Mucosa of stomach (tissue), 1 donor: ENCODE results near the gene SLC25A22.
A peak's percentile ranks its signal among the peaks of the same experiment; 100 is the strongest.

ENCODE experiments used
- H3K27me3 ChIP-seq: one replicate; pipeline ENCODE4 v1.7.0; 2013; ENCODE audit warnings: mild to moderate bottlenecking, low read length; ENCODE audit not compliant: control insufficient read depth, insufficient read depth
- H3K36me3 ChIP-seq: one replicate; pipeline ENCODE4 v1.7.0; 2013; ENCODE audit warnings: low read length; ENCODE audit not compliant: control insufficient read depth, insufficient read depth
- H3K4me1 ChIP-seq: one replicate; pipeline ENCODE4 v1.7.0; 2013; ENCODE audit warnings: mild to moderate bottlenecking, low read length; ENCODE audit not compliant: control insufficient read depth, insufficient read depth
- H3K4me3 ChIP-seq: one replicate; pipeline ENCODE4 v1.7.0; 2013; ENCODE audit warnings: low read length
- H3K9ac ChIP-seq: one replicate; pipeline ENCODE4 v1.7.0; 2013; ENCODE audit warnings: mild to moderate bottlenecking, low read length, moderate library complexity
- H3K9me3 ChIP-seq: one replicate; pipeline ENCODE4 v1.7.0; 2013; ENCODE audit warnings: mild to moderate bottlenecking, low read length, moderate library complexity; ENCODE audit not compliant: control insufficient read depth
- donor health status: Pancreatic carcinoma.

SLC25A22 gene

DNA sequence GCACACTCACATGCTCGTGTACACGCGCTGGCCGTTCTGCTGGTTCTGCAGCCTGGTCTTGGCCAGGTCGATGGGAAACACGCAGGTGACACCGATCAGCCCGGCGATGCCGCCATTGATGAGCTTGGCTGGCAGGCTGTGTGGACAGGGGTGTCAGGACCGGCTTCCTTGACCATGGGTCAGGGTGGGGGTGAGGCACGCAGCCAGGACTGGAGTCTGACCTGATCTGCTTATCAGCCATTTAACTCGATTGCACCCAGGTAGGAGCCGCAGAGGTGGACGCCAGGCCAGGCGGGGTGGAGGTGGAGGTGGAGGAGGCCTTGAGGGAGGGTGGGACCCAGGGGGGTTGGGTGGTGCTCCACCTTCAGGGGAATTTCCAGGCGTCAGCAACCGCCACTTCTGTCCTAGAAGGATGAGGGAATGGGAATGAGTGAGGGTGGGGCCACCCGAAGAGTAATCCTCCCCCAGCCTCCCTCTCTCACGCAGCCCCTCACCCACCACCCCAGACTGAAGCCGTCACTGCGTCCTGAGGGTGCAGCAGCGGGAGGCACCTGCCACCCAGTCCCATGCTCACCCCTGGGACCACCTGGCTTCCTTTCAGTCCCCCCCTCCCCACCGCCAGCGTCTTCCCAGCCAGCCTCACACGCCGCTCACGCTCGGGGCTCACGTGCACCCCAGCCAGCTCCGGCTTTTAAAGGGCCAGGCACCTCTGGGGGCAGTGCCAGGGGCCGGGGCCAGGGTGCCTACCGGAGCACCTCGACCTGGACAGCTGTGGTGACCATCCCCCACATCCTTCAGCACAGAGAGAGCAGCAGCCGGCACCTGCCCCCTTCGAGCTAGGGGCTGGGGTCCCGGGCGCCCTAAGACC, 3.1 kb downstream of the SLC25A22 start:
- Histone ChIP-seq H3K4me3 (no peak overlapping the region), H3K36me3 (no peaks in the 10 kb centered on the region), H3K9me3 (no peaks in the 10 kb centered on the region), H3K27me3 (no peaks in the 10 kb centered on the region), H3K4me1 (peaks cover 29% of the 10 kb centered on the region), H3K9ac (peak overlapping the region; percentile 76)

DNA sequence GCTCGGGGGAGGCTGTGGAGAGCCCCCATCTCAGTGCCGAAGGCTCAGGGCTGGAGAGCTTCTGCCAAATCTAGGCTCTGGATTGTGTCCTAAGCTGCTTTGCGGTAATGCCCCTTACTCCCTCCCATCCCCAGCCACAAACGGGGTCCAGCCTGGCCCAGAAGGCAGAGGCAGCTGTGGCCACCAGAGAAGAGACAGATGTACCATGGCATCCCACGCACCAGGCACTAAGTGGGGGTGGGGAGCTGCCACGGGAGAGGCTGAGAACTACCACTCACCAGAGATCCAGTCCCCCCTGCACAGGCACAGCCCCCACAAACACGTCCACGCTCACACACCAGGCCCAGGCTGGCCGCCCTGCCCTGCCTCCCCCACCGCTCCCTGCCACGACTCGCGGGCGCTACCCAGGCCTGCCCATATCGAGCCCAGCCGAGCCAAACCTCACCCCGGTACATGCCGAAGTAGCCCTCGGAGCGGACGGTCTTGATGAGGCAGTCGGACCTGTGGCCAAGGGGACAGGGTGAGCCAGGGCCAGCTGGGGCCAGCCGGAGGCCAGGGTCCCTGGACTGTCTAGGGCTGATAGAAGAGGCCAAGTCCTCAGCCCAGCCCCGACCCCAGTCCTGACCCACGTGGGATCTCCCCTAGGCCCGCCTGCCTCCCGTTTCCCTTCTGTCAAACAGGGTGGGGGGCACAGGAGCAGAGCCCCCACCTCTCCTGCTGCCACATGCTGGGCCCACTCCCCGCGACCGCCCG, 3.9 kb downstream of the SLC25A22 start:
- H3K9me3 ChIP-seq, result no peaks in the 10 kb centered on the region
- H3K9ac ChIP-seq, result no peak overlapping the region
- no peak overlapping the region for H3K4me3 ChIP-seq
- H3K4me1 ChIP-seq, result peaks cover 29% of the 10 kb centered on the region
- H3K27me3 ChIP-seq, result peaks cover 5% of the 10 kb centered on the region
- H3K36me3 ChIP-seq, result no peaks in the 10 kb centered on the region

DNA sequence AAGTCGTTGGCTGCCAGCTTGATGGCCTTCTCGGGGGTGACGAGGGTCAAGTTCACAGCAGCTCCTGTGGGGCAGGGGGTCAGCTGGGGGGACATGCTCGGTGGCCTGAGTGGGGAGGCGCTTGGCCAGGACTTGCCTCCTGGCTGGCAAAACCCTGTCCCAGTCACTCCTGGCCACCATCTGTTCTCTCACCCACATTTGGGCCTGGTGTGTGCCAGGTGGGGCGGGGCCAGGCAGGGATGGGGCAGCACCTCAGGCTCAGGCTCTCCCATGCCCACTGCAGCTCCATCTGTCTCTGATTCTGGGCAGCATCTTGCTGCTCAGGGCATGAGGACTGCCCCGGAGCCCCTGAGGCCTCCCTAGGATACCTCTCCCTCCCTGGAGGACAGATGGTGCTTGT, 4.5 kb downstream of the SLC25A22 start:
- Histone ChIP-seq H3K9me3 (no peaks in the 10 kb centered on the region), H3K36me3 (no peaks in the 10 kb centered on the region), H3K4me3 (no peak overlapping the region), H3K27me3 (peaks cover 11% of the 10 kb centered on the region), H3K9ac (no peak overlapping the region), H3K4me1 (peaks cover 29% of the 10 kb centered on the region)

DNA sequence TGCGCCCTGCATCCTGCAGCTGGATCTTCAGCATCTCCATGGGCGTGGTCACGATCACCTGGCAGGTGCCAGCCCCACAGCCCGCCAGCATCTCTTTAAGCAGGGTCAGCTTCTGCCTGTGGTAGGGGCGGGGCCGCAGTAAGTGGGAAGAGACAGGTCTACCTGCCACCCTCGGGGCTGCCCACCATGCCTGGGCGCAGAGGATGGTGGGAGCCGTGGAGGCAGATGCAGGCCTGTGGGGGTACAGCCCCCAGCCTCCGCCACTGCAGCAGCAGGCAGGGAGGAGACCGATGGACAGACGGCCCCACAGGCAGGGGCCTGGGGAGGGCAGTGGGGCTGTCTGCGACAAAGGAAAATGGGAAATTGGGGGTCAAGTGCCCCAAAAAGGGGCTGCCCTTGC, 5.2 kb downstream of the SLC25A22 start:
- Histone ChIP-seq H3K9me3 (no peaks in the 10 kb centered on the region), H3K4me3 (no peak overlapping the region), H3K27me3 (peaks cover 11% of the 10 kb centered on the region), H3K4me1 (peaks cover 29% of the 10 kb centered on the region), H3K36me3 (no peaks in the 10 kb centered on the region), H3K9ac (no peak overlapping the region)

DNA sequence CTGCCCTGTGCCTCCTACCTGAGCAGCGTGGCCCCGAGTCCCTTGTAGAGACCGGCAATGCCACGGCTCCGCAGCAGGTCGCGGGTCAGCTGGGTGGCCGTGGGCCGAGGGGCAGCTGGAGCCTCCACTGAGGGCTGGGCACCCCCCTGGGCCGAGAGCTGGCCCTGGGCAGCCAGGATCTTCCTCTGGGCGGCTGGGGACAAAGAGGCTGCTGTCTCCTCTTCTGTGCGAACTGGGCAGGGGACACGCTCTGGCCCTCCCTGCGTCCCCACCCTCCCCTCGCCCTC, 5.6 kb downstream of the SLC25A22 start:
- H3K9me3 ChIP-seq, result no peaks in the 10 kb centered on the region
- H3K4me3 ChIP-seq, result no peak overlapping the region
- peaks cover 26% of the 10 kb centered on the region for H3K4me1 ChIP-seq
- no peak overlapping the region for H3K9ac ChIP-seq
- no peaks in the 10 kb centered on the region for H3K36me3 ChIP-seq
- peaks cover 11% of the 10 kb centered on the region for H3K27me3 ChIP-seq

DNA sequence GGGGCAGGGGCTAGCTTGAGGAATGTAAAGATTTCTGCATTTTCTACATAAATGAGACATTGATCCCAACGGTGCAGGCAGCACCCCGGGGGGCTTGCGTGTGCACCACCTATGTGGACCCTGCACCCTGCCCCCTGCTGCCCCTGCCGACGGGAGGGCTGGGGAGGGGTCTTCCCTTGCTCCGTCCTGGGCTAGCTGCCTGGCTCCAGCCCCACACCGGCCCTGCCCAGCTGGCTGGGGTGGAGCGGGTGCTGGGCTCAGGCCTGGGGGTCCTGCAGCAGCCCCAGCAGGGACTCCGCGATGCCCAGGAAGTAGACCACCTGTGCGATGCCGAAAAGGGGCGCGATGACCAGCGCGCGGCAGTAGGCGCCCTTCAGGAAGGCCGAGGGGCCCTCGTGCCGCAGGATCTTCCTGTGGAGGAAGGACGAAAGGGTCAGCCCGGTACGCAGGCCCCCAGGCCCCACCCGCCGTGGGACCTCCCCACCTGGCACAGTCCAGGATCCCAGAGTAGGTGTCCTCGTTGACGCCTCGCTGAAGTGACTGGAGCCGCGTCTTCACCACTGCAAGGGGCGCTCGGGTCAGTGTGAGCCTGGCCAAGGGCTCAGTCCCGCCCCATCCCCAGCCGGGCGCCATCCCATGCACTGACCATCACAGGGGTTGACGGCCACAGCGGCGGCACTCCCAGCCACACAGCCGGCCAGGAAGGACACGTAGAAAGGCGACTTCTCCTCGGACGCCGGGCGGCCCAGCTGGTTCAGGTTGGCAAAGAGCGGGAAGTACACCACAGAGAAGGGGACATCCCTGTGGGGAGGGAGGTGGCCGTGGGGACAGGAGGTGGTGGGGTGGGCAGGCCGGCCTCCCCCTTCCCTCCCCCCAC, 6.2 kb downstream of the SLC25A22 start:
- H3K4me1 ChIP-seq, result peaks cover 20% of the 10 kb centered on the region

DNA sequence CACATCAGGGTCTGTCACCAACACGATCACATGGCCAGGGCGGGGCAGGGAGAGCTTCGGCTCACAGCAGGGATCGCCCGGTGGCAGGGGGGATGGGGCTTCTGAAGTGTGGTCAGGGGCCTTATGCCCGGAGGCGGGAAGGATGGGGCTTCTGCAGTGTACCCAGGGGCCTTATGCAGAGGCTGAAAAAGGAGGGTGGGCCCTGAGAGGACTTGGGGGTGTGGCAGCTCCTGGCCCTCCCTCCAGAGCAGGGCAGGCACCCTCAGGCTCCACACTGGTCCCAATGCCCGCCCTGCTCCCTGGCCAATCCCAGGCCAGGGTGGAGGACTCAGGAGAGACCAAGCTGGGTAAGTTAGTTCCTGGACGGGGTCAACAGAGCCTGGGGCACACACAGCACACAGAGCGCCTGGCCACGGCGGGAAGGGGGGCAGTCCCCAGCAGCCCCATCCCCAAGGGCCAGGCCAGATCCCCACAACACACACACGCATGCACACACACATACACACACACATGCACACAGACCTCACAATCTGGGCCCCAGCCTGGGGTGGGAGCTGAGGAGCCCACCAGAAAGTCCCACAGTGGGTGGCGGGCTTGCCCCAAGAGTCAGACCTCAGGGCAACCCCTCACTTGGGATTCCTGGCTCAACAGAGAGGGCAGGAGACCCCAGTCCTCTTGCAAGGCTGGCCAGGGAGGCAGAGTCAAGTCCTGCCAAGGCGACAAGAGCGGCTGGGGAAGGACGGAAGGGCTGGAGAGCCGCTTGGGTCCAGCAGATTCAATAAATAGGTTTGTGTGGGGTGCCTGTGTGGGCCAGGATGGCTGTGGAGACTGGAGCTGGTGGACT, 7.1 kb downstream of the SLC25A22 start:
- H3K36me3 ChIP-seq, result no peaks in the 10 kb centered on the region
- no peaks in the 10 kb centered on the region for H3K9me3 ChIP-seq
- no peak overlapping the region for H3K9ac ChIP-seq
- peaks cover 11% of the 10 kb centered on the region for H3K27me3 ChIP-seq
- H3K4me3 ChIP-seq, result no peak overlapping the region
- H3K4me1 ChIP-seq, result peaks cover 14% of the 10 kb centered on the region

More for the DNA sequence above, 6.2 kb downstream of the SLC25A22 start:
- H3K27me3 ChIP-seq, result peaks cover 11% of the 10 kb centered on the region
- no peaks in the 10 kb centered on the region for H3K36me3 ChIP-seq
- H3K9ac ChIP-seq, result no peak overlapping the region
- H3K4me3 ChIP-seq, result no peak overlapping the region
- H3K9me3 ChIP-seq, result no peaks in the 10 kb centered on the region

DNA sequence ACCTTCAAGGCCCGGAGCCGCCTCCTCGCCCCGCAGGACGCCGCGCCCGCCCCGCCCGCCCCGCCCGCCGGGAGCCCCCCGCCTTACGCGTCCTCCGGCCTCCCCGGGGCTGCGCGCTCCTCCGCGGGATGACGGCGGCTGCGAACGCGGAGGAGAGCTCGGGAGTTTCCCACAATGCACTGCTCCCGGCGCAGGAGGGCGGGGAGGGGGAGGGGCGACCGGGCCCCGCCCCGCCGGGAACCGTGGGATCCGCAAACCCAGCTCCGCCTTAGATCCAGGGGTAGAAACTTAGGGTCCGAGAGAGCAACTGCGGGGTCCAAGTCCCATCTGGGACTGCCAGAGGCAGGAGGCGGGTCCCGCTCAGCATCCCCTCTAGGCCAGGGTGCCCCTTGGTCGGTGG, 8.1 kb downstream of the SLC25A22 start, which contains the start of gene CEND1:
TSS of gene CEND1 (minus strand) at position 148 of the 400 bp plus-strand sequence. CDS start 1,514 bp downstream, outside the sequence.
- Histone ChIP-seq H3K27me3 (peaks cover 11% of the 10 kb centered on the region), H3K4me1 (peaks cover 4% of the 10 kb centered on the region), H3K9ac (no peak within 1 kb of the TSS), H3K36me3 (no peaks in the 10 kb centered on the region), H3K9me3 (no peaks in the 10 kb centered on the region), H3K4me3 (no peak within 1 kb of the TSS)

DNA sequence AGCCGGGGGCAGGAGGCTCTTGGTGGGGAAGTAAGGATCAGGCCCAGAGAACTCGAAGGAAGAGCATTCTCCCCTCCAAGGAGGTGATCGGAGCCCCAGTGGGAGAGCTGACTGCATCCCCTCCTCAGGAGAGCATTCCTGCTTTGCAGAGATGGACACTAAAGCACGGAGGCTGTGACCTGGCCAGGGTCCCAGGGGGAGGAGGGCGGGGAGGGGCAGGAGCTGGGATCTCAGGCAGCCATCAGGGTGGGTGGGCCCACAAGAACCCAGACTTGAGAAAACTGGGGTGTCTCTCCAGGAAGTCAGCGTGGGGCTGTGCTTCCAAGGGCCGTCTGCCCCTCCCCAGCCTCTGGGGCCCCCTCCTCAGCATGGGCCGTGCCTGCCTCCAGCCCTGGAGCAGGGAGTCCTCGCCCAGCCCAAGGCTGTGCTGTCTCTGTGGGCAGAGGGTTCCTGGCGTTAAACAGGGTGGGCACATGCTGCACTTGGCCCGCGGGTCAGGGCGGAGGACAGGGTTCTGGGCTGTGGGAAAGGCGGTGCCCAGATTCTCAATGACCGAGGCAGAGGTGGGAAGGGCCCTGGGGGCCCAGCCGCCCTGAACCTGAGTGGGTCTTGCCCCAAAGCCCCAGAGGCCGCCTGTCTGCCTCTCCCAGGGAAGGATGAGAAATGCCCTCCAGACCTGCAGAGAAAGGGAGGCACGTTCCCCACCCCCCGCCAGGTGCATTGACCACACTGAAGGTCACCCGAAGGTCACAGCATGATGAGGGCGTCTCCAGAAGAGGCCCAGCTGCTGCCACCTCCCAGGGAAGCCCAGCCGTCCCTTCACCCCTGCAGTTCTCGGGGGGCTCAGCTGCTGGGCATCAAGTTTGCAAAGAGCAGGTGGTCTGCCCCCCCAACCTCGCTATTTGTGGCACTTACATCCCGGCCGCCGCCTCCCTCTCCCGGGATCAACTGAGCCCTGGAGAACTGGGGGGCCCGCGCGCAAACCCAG, 8.8 kb downstream of the SLC25A22 start:
- Histone ChIP-seq H3K4me3 (no peak overlapping the region), H3K36me3 (no peaks in the 10 kb centered on the region), H3K27me3 (peaks cover 11% of the 10 kb centered on the region), H3K9ac (no peak overlapping the region), H3K9me3 (no peaks in the 10 kb centered on the region), H3K4me1 (no peaks in the 10 kb centered on the region)

DNA sequence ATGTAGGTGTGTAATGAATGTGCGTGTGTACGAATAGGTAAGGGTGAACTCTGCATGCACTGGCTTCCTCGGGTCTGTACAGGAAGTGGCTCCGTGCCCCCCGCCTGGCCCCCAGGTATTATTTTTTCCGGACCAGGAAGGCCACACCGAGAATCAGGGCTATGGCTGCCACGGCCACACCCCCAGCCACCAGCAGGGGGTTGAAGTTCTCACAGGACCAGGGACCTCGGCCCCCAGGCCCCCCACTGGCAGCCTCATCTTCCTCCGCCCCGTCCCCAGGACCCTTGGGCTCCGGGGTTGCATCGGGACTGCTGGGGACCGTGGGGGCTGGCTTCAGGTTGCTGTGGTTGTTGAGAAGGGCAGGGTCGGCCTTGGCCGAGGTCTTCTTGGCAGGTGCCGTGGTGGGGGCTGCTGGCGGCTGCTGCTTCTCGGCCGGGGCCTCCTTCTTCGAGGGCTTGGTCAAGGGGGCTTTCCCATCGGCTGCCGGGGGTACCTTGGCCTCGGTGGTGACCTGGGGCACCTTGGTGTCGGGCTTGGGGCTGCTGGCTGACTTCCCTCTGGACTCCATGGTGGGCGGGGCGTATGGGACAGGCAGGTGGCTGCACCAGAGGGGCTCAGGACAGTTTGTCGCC, 10.0 kb downstream of the SLC25A22 start:
- Histone ChIP-seq H3K4me1 (peaks cover 8% of the 10 kb centered on the region), H3K27me3 (peaks cover 11% of the 10 kb centered on the region), H3K4me3 (no peak overlapping the region), H3K9me3 (no peaks in the 10 kb centered on the region), H3K9ac (no peak overlapping the region), H3K36me3 (no peaks in the 10 kb centered on the region)
